MM.1S (cell line): Measurements from ENCODE around the gene GPRC5D.

Experiments
- CTCF ChIP-seq: fragments of 300-600 bp; sonication (generic); IDR thresholded peaks from 2 replicates; pipeline ENCODE4 v1.5.1; 2016; ENCODE audit warnings: antibody characterized with exemption, low read length, mixed read lengths
- EZH2 ChIP-seq: fragments of 300-600 bp; sonication (generic); optimal IDR thresholded peaks from 2 replicates; pipeline ENCODE3; 2017; ENCODE audit warnings: low read depth, mild to moderate bottlenecking, antibody characterized with exemption, low read length, mixed read lengths

DNA sequence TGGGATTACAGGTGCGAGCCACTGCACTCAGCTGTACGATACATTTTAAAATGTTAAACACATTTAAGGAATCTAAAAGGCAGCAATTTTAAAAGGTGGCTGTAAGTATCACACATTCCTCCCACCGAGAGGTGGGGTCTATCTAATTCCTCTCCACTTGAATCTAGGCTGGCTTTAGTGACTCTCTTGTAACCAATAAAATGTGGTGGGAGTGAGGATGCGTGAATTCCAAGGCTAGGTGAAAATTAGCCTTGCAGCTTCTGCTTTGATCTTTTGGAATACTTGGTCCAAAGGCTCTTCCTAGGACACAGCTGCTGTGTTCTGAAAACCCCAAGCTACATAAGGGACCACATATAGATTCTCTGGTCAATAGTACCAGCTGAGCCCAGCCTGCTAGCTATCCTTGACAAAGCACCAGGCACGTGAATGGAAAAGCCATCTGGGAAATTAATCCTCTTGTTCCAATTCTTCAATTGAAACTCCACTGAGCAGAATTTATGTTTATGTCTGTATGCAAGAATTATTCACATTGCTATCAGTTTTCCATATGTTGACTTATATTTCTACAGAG, 8.8 kb upstream of the GPRC5D start:
- TF ChIP-seq EZH2 (no peak), CTCF (no peak)
